Measurements from ENCODE around the gene FPGS. TPM values are rescaled to one million over a fixed set of nuclear protein-coding genes. Genes with fewer than 3 reads are reported as not detected.

FPGS gene
- total RNA-seq, 2 donors from 2014 or later = 31.6 to 55.1 TPM

- H3K4me1 ChIP-seq = no peaks in the 10 kb centered on the region
- H3K27ac ChIP-seq = no peak overlapping the region
- no peak for DNase-seq
- no peak overlapping the region for H3K9ac ChIP-seq (ENCODE audit: low read depth in 2 of 2, low read length in 2 of 2)
- H3K36me3 ChIP-seq = no peaks in the 10 kb centered on the region
- H3K4me3 ChIP-seq = no peak overlapping the region
- H3K27me3 ChIP-seq = no peaks in the 10 kb centered on the region
- no peak for TF ChIP-seq CTCF (IDR thresholded peaks at IDR 0.05)
- intact Hi-C loops (cut with DNase I) = no loop called here
- H3K9me3 ChIP-seq = no peaks in the 10 kb centered on the region
Measured at GRCh38 chr9:127762111-127762676, 40.5 kb upstream of the FPGS start.

- H3K4me3 ChIP-seq = no peak overlapping the region
- no peaks in the 10 kb centered on the region for H3K9me3 ChIP-seq
- H3K4me1 ChIP-seq = no peaks in the 10 kb centered on the region
- peak overlapping the region in 1 of 2 donors; percentile 12 for H3K9ac ChIP-seq (ENCODE audit: low read depth in 2 of 2, low read length in 2 of 2)
- no peak overlapping the region for H3K27ac ChIP-seq
- TF ChIP-seq CTCF (IDR thresholded peaks at IDR 0.05) = peak; percentile 43
- DNase-seq = no peak
- H3K27me3 ChIP-seq = no peaks in the 10 kb centered on the region
- no peaks in the 10 kb centered on the region for H3K36me3 ChIP-seq
- intact Hi-C loops (cut with DNase I) = no loop called here
Measured at GRCh38 chr9:127763918-127764384, 38.7 kb upstream of the FPGS start.

GRCh38 chr9:127765418-127765817, 37.3 kb upstream of the FPGS start:
- no peaks in the 10 kb centered on the region for H3K9me3 ChIP-seq
- H3K9ac ChIP-seq (ENCODE audit: low read depth in 2 of 2, low read length in 2 of 2) = no peak overlapping the region
- peaks cover under 1% of the 10 kb centered on the region for H3K4me1 ChIP-seq
- no peak for TF ChIP-seq CTCF (IDR thresholded peaks at IDR 0.05)
- intact Hi-C loops (cut with DNase I) = no loop called here
- no peaks in the 10 kb centered on the region for H3K36me3 ChIP-seq
- DNase-seq = no peak
- no peak overlapping the region for H3K4me3 ChIP-seq
- no peaks in the 10 kb centered on the region for H3K27me3 ChIP-seq
- H3K27ac ChIP-seq = no peak overlapping the region

GRCh38 chr9:127767410-127767809, 35.3 kb upstream of the FPGS start:
- peak overlapping the region in 1 of 2 donors; percentile 23 for H3K9ac ChIP-seq (ENCODE audit: low read depth in 2 of 2, low read length in 2 of 2)
- intact Hi-C loops (cut with DNase I) = no loop called here
- H3K4me3 ChIP-seq = no peak overlapping the region
- peak overlapping the region; percentile 30 for H3K27ac ChIP-seq
- H3K4me1 ChIP-seq = peaks cover 7% of the 10 kb centered on the region
- no peak for DNase-seq
- no peak for TF ChIP-seq CTCF (IDR thresholded peaks at IDR 0.05)
- H3K9me3 ChIP-seq = no peaks in the 10 kb centered on the region
- no peaks in the 10 kb centered on the region for H3K36me3 ChIP-seq
- no peaks in the 10 kb centered on the region for H3K27me3 ChIP-seq

- H3K27me3 ChIP-seq = no peaks in the 10 kb centered on the region
- intact Hi-C loops (cut with DNase I) = no loop called here
- H3K4me1 ChIP-seq = peaks cover 7% of the 10 kb centered on the region
- no peak for TF ChIP-seq CTCF (IDR thresholded peaks at IDR 0.05)
- peak overlapping the region; percentile 30 for H3K27ac ChIP-seq
- H3K9ac ChIP-seq (ENCODE audit: low read depth in 2 of 2, low read length in 2 of 2) = peak overlapping the region in 1 of 2 donors; percentile 23
- H3K4me3 ChIP-seq = no peak overlapping the region
- H3K36me3 ChIP-seq = no peaks in the 10 kb centered on the region
- no peak for DNase-seq
- H3K9me3 ChIP-seq = no peaks in the 10 kb centered on the region
Measured at GRCh38 chr9:127767909-127768331, 34.8 kb upstream of the FPGS start.
